IMR-90 (cell line): ENCODE results near the gene HSD3B2. TPM values are rescaled to one million over a fixed set of nuclear protein-coding genes. Genes with fewer than 3 reads are reported as not detected.

Source experiments
- ATAC-seq: fragments of 200-7000 bp; cut with Tn5 transposase; 2 replicates; pipeline ENCODE4 v1.9.1; 2020; ENCODE audit warnings: low read depth, mild to moderate bottlenecking, moderate library complexity
- BruUV-seq: library from RNA; stranded (reverse); fragments of 400-500 nt; replicated peaks from 2 replicates; lab custom pipeline; 2021; lab: Mats Ljungman, UMichigan
- CTCF ChIA-PET: fragments of 300-600 bp; formaldehyde crosslinking; extraction: SDS; loops from one replicate; lab custom pipeline; 2021; ENCODE audit warnings: antibody characterized with exemption; lab: Yijun Ruan, JAX
- POLR2A ChIA-PET: fragments of 300-600 bp; sonication (Branson Sonifier 250); formaldehyde crosslinking; loops from one replicate; lab custom pipeline; 2022; ENCODE audit warnings: antibody characterized with exemption; ENCODE audit not compliant: unreplicated experiment; lab: Charles Lee
- DNase-seq: peaks from one replicate; pipeline ENCODE4 v3.0.0; 2013
- H2AFZ ChIP-seq: replicated peaks from 2 replicates; pipeline ENCODE3; 2013; ENCODE audit warnings: low read length, mild to moderate bottlenecking; ENCODE audit not compliant: poor library complexity
- H2AK5ac ChIP-seq: 2 replicates; pipeline ENCODE4 v1.6.1; 2013; ENCODE audit warnings: low read depth, low read length, inconsistent platforms
- H2AK9ac ChIP-seq: replicated peaks from 2 replicates; pipeline ENCODE3; 2013; ENCODE audit warnings: mild to moderate bottlenecking, low read depth, low read length, moderate library complexity; ENCODE audit not compliant: poor library complexity
- H2BK120ac ChIP-seq: 2 replicates; pipeline ENCODE4 v1.6.1; 2013; ENCODE audit warnings: low read depth, low read length, inconsistent platforms
- H2BK15ac ChIP-seq: 3 replicates; pipeline ENCODE4 v1.6.1; 2013; ENCODE audit warnings: low read depth, low read length, inconsistent platforms
- H2BK20ac ChIP-seq: 2 replicates; pipeline ENCODE4 v1.6.1; 2013; ENCODE audit warnings: low read depth, mild to moderate bottlenecking, inconsistent platforms, low read length, moderate library complexity
- H2BK5ac ChIP-seq: 2 replicates; pipeline ENCODE4 v1.6.1; 2013; ENCODE audit warnings: mild to moderate bottlenecking, low read depth, low read length, inconsistent platforms; ENCODE audit not compliant: poor library complexity, severe bottlenecking
- H3K14ac ChIP-seq: replicated peaks from 2 replicates; pipeline ENCODE4 v1.6.1; 2013; ENCODE audit warnings: low read depth, low read length, inconsistent platforms
- H3K18ac ChIP-seq: 2 replicates; pipeline ENCODE4 v1.6.1; 2013; ENCODE audit warnings: low read depth, low read length, control low read depth
- H3K23ac ChIP-seq: 2 replicates; pipeline ENCODE4 v1.6.1; 2013; ENCODE audit warnings: low read depth, low read length, inconsistent platforms
- H3K27ac ChIP-seq: 2 replicates; pipeline ENCODE4 v1.5.1; 2013; ENCODE audit warnings: mild to moderate bottlenecking, control low read depth, low read length; ENCODE audit not compliant: insufficient read depth
- H3K27me3 ChIP-seq: 2 replicates; pipeline ENCODE4 v1.6.1; 2013; ENCODE audit warnings: low read length; ENCODE audit not compliant: control insufficient read depth, insufficient read depth
- H3K36me3 ChIP-seq: 2 replicates; pipeline ENCODE4 v1.6.1; 2013; ENCODE audit warnings: low read length, mixed read lengths; ENCODE audit not compliant: control insufficient read depth, insufficient read depth
- H3K4ac ChIP-seq: 2 replicates; pipeline ENCODE4 v1.6.1; 2013; ENCODE audit warnings: low read depth, low read length, inconsistent platforms
- H3K4me1 ChIP-seq: 2 replicates; pipeline ENCODE4 v1.6.1; 2013; ENCODE audit warnings: low read length, mixed read lengths; ENCODE audit not compliant: control insufficient read depth, insufficient read depth
- H3K4me2 ChIP-seq: 2 replicates; pipeline ENCODE4 v1.6.1; 2013; ENCODE audit warnings: low read depth, mild to moderate bottlenecking, control low read depth, low read length, moderate library complexity
- H3K4me3 ChIP-seq: 2 replicates; pipeline ENCODE4 v1.5.1; 2013; ENCODE audit warnings: low read depth, mild to moderate bottlenecking, control low read depth, low read length, moderate library complexity; ENCODE audit not compliant: insufficient read depth
- H3K56ac ChIP-seq: 2 replicates; pipeline ENCODE4 v1.6.1; 2013; ENCODE audit warnings: low read length, inconsistent platforms; ENCODE audit not compliant: insufficient read depth; ENCODE audit errors: extremely low read depth
- H3K79me1 ChIP-seq, 2 experiments: 2 replicates each; pipeline ENCODE4 v1.6.1; 2013; ENCODE audit warnings: low read length in 2 of 2, inconsistent platforms in 1 of 2, low read depth in 1 of 2
- H3K9ac ChIP-seq: 2 replicates; pipeline ENCODE4 v1.6.1; 2013; ENCODE audit warnings: low read depth, low read length, control low read depth
- H3K9me1 ChIP-seq: 2 replicates; pipeline ENCODE4 v1.6.1; 2013; ENCODE audit warnings: low read length, inconsistent platforms; ENCODE audit not compliant: insufficient read depth
- H3K9me3 ChIP-seq: 2 replicates; pipeline ENCODE4 v1.6.1; 2013; ENCODE audit warnings: low read length; ENCODE audit not compliant: control insufficient read depth, insufficient read depth
- H4K20me1 ChIP-seq: 2 replicates; pipeline ENCODE4 v1.6.1; 2013; ENCODE audit warnings: low read length, inconsistent platforms; ENCODE audit not compliant: insufficient read depth
- H4K5ac ChIP-seq: 2 replicates; pipeline ENCODE4 v1.6.1; 2013; ENCODE audit warnings: mild to moderate bottlenecking, low read depth, low read length, control low read depth
- H4K8ac ChIP-seq, 2 experiments: 2 replicates each; pipeline ENCODE4 v1.6.1; 2013; ENCODE audit warnings: low read depth in 2 of 2, low read length in 2 of 2, control low read depth in 1 of 2, inconsistent platforms in 1 of 2
- H4K91ac ChIP-seq: 2 replicates; pipeline ENCODE4 v1.6.1; 2013; ENCODE audit warnings: low read depth, low read length, inconsistent platforms; ENCODE audit not compliant: insufficient read depth
- CHD1 ChIP-seq: IDR thresholded peaks from 2 replicates; pipeline ENCODE4 v1.6.1; 2012; ENCODE audit warnings: low read depth, low read length, improper control_type of control experiment
- CTCF ChIP-seq: conservative IDR thresholded peaks from 2 replicates; pipeline ENCODE4 v1.5.1; 2012; ENCODE audit warnings: mild to moderate bottlenecking, low read depth, low read length, improper control_type of control experiment
- ELK1 ChIP-seq: fragments of 150-350 bp; IDR thresholded peaks from 2 replicates; pipeline ENCODE4 v1.6.1; 2016; ENCODE audit warnings: low read depth, mild to moderate bottlenecking, low read length, moderate library complexity, borderline replicate concordance
- FOS ChIP-seq: fragments of 150-350 bp; IDR thresholded peaks from 2 replicates; pipeline ENCODE4 v1.6.1; 2016; ENCODE audit warnings: low read depth, low read length
- MAFK ChIP-seq: IDR thresholded peaks from 2 replicates; pipeline ENCODE4 v1.6.1; 2012; ENCODE audit warnings: low read depth, low read length, improper control_type of control experiment
- MAZ ChIP-seq: IDR thresholded peaks from 2 replicates; pipeline ENCODE4 v1.6.1; 2012; ENCODE audit warnings: low read depth, mild to moderate bottlenecking, low read length, improper control_type of control experiment, moderate library complexity, borderline replicate concordance
- MXI1 ChIP-seq: IDR thresholded peaks from 2 replicates; pipeline ENCODE4 v1.6.1; 2012; ENCODE audit warnings: low read depth, mild to moderate bottlenecking, low read length, moderate library complexity, borderline replicate concordance
- NFE2L2 ChIP-seq: fragments of 150-350 bp; IDR thresholded peaks from 2 replicates; pipeline ENCODE4 v1.6.1; 2016; ENCODE audit warnings: low read depth, mild to moderate bottlenecking, low read length
- POLR2A ChIP-seq: IDR thresholded peaks from 2 replicates; pipeline ENCODE4 v1.6.1; 2012; ENCODE audit warnings: mild to moderate bottlenecking, low read depth, low read length
- RAD21 ChIP-seq: IDR thresholded peaks from 2 replicates; pipeline ENCODE4 v1.6.1; 2012; ENCODE audit warnings: low read length, improper control_type of control experiment
- RFX5 ChIP-seq: IDR thresholded peaks from 2 replicates; pipeline ENCODE4 v1.8.0; 2012; ENCODE audit warnings: low read depth, mild to moderate bottlenecking, low read length, moderate library complexity
- SMC3 ChIP-seq: fragments of 150-350 bp; IDR thresholded peaks from 2 replicates; pipeline ENCODE4 v1.6.1; 2016; ENCODE audit warnings: low read depth, mild to moderate bottlenecking, antibody characterized with exemption, low read length, moderate library complexity
- USF2 ChIP-seq: fragments of 150-350 bp; IDR thresholded peaks from 2 replicates; pipeline ENCODE4 v1.6.1; 2017; ENCODE audit warnings: mild to moderate bottlenecking, antibody characterized with exemption, low read length, low read depth
- WGBS, 2 experiments: methylation state at CpG; one replicate each; pipeline versions ENCODE4 v1.1.5 to v1.1.7; 2013; ENCODE audit warnings: missing lambda C conversion rate in 2 of 2; ENCODE audit not compliant: insufficient read length in 1 of 2; ENCODE audit errors: extremely low coverage in 2 of 2; 5-methylcytosine and 5-hydroxymethylcytosine counted together
- dilution Hi-C: fragments of 300-500 bp; cut with HindIII; formaldehyde crosslinking; loops from one replicate; pipeline ENCODE4 v1.14.3; 2018; ENCODE audit warnings: low sequenced_read_pairs; ENCODE audit not compliant: unreplicated experiment
- in situ Hi-C: fragments of 300-500 bp; cut with MboI; formaldehyde crosslinking; loops from 3 replicates; pipeline ENCODE4 v1.14.3; 2019; ENCODE audit warnings: low sequenced_read_pairs, inconsistent platforms, mixed read lengths
- intact Hi-C: fragments of 100-400 bp; cut with micrococcal nuclease; formaldehyde crosslinking; loops from 2 replicates; pipeline ENCODE4 v1.10.0; 2022
- polyA plus RNA-seq, 3 experiments: library from polyadenylated mRNA; depleted of rRNA; stranded (reverse); fragments of >200 nt; gene quantifications; 2 replicates each; pipeline ENCODE4 v1.2.3, GENCODE V29; 2012; ENCODE audit warnings: low replicate concordance in 1 of 3
- total RNA-seq: library from RNA; depleted of rRNA; stranded (reverse); fragments of >200 nt; gene quantifications from 2 replicates; pipeline ENCODE4 v1.2.3, GENCODE V29; 2012

HSD3B2 gene
- total and polyA plus RNA-seq, 2 of the 4 experiments (the other 2 are of a cell fraction): not detected

- Histone ChIP-seq H3K4me2 (no peak overlapping the region), H3K36me3 (no peaks in the 10 kb centered on the region), H3K27me3 (no peaks in the 10 kb centered on the region), H2BK5ac (no peak overlapping the region), H4K91ac (no peak overlapping the region), H2BK120ac (no peak overlapping the region), H4K5ac (no peak overlapping the region), H2BK15ac (no peak overlapping the region), H2AK5ac (no peak overlapping the region), H3K18ac (no peak overlapping the region), H3K23ac (no peak overlapping the region), H2AFZ (no peak overlapping the region), H3K9me3 (no peaks in the 10 kb centered on the region), H2BK20ac (no peak overlapping the region), H3K4me3 (no peak overlapping the region), H3K27ac (no peak overlapping the region), H3K9me1 (no peaks in the 10 kb centered on the region), H4K8ac (no peak overlapping the region), H3K4me1 (no peaks in the 10 kb centered on the region), H4K20me1 (no peaks in the 10 kb centered on the region), H3K56ac (no peak overlapping the region), H3K14ac (no peak overlapping the region), H2AK9ac (no peak overlapping the region), H3K79me1 (no peaks in the 10 kb centered on the region), H3K4ac (no peak overlapping the region), H3K9ac (no peak overlapping the region)
- ChIA-PET CTCF (no interaction called here), POLR2A (no interaction called here)
- no peak for ATAC-seq
- in situ Hi-C loops (no loop called here), dilution Hi-C loops (no loop called here), intact Hi-C loops (no loop called here)
- no peak for DNase-seq
- BruUV-seq: no TSS peak
- TF ChIP-seq RAD21 (no peak), POLR2A (no peak), MXI1 (no peak), MAZ (no peak), CHD1 (no peak), CTCF (no peak), ELK1 (no peak), MAFK (no peak), RFX5 (no peak), SMC3 (no peak), FOS (no peak), NFE2L2 (no peak), USF2 (no peak)
- WGBS, 2 experiments: no CpG with 5 or more reads among the region's 3 CpGs
Measured at GRCh38 chr1:119470377-119470776, 55.4 kb downstream of the HSD3B2 start.
